ENCODE data around the gene TSHZ2.

- TF ChIP-seq RAD21 (IDR thresholded peaks at IDR 0.05; ENCODE audit: low read depth) (no peak), MAX (IDR thresholded peaks at IDR 0.05) (no peak), TEAD4 (IDR thresholded peaks at IDR 0.05) (no peak), REST (IDR thresholded peaks at IDR 0.05; ENCODE audit: low read depth) (no peak), TAF1 (IDR thresholded peaks at IDR 0.05; ENCODE audit: low read depth) (no peak), ZBTB7A (IDR thresholded peaks at IDR 0.05; ENCODE audit: low read depth) (no peak), EP300 (IDR thresholded peaks at IDR 0.05; ENCODE audit: borderline replicate concordance) (no peak), USF1 (IDR thresholded peaks at IDR 0.05) (no peak)
Observed at GRCh38 chr20:53070224-53070623, 98.1 kb downstream of the TSHZ2 start.

All from Ishikawa (cell line).